T-helper 1 cell treated with Interleukin-12 subunit alpha and Interleukin-12 subunit beta and Interleukin-4 antibody, amounts not matched to agents 30 ng/mL and 1 ng/mL, for 36 hours (primary cell): ENCODE data around the gene KRT83. TPM values are rescaled to one million over a fixed set of nuclear protein-coding genes. Genes with fewer than 3 reads are reported as not detected.
"Not testable (repeated sequence)": the region's sequence is repeated elsewhere in the genome, so short reads cannot be mapped to it uniquely, and the experiment has no call there.

Experiments
- intact Hi-C: fragments of 100-400 bp; cut with micrococcal nuclease; formaldehyde crosslinking; loops from one replicate; pipeline ENCODE4 v1.15.1; 2024
- total RNA-seq: library from RNA; stranded (reverse); gene quantifications from 2 replicates; pipeline ENCODE4 v1.2.3, GENCODE V29; 2022

KRT83 gene
- total RNA-seq, 1 donor from 2014 or later, result not detected

DNA sequence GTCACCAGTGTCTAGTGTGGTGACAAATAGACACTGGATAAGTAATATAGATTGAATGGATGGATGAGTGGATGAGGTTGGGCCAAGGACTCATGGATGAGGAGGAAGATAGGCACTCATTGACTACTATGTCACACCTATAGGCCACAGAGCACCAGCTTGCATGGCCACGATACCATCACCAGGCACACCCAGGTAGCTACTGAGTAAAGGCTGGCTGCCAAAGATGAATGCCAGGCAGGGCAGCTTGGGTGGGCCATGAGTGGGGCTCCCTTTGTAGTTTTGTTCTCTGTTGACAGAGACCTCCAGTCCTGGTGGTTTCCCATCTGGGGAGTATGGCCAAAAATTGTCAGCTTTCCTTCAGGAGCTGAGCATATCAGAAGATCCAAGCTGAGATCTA, 11.2 kb upstream of the KRT83 start:
- intact Hi-C loops, result no loop called here

DNA sequence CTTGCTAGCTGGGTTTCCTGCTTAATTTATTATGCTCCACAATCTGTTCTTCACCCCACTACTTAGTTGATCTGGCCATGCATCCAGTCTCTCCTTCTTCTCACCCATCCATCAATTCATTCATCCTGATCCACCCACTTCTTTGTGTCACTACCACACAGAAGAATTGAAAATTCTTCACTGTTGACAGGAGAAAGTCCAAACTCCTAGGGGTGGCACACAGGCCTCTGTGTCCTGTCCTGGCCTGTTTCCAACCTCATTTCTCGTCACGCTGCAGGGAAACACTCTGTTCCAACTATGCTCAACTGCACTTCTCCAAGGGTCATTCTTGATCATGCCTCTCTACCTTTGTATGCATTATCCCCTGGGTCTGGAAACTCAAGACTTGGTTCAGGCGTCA, 10.6 kb upstream of the KRT83 start:
- intact Hi-C loops, result no loop called here

DNA sequence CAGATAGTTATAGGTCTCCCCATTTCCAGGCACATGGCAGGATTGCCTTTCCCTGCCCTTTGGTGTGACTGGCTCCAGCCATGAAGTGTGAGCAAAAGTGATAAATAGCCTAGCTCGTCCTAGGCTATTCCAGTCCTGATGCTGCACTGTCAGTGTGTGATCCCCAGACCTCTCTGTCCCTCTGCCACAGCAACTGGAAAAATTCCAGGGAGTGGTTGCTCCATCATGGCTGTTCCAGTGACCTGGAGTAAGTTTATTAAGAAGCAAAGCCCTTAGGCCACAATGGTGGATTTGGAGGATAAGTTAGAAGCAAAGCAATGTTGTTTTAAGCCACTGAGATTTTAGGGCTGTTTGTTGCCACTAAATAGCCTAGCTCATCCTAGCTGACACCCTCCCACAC, 9.8 kb upstream of the KRT83 start:
- intact Hi-C loops, result no loop called here

DNA sequence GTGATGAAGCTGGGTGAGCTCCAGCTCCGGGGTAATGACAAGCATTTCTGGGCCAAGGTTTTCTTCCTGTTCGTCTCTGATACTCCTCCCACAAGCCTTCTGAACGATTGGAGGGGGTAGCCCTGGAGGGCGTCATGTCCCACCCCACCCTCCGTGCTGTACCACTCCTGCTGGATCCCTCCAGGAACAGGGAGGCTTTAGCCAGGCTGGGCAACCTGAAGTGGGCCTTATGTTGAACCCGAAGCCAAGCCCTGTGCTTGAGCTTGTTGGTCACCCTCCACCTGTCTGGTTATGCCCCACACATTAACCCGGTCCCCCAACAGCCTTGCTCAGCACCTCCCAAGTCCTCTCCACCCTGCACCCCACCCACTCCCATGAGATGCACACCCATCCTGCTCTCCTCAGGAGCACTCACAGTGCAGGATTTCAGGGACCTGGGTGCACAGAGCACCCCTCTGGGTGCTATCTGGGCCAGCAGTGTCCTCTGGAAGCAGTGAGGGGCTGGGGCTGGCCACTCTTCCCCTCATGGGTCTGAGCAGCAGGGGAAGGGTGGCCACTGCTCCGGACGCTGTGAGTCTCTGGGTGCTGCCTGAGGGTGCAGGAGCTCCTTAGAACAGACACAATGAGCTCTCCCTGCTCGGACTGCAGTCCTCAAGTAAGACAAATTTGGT, 6.8 kb upstream of the KRT83 start:
- intact Hi-C loops, result loop anchor here (1.0 kb wide), 4 partner anchors 49 to 176 kb away; no protein-coding TSS in a partner anchor

DNA sequence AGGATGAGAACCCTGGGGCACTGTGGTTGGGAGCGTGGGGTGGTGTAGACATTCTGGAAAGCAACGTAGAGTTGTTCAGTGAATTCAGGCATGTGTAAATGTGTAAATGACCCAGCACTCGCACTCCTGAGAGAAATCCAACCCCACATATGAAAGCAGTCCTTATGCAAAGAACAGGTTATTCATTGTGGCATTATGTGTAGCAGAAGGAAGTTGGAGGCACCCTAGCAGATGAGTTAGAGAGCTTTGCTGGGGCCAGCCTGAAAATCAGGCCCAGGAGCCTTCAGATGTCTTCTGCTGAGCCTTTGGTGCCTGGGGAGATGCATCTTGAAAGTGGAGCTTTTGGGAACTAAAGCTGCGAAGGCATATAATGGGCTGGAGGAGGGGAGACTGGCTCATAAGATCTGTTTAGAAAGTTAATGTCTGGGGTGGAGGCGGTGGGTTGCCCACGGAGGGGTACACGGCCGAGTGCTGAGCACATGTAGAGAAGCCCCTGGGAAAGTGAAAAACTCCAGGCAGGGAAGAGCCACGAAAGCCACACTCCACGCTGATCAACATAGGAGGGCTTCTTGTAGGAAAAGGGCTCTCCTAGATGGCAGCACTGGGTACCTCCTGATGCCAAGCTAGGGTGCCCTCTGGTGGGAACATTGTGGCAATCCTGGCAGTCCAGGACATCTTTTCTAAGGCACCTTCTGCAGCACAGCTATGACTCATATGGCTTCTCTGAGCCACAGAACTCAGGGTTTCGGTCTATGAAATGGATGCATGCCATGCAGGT, 6.0 kb upstream of the KRT83 start:
- intact Hi-C loops, result loop anchor here (1.0 kb wide), 4 partner anchors 48 to 175 kb away; no protein-coding TSS in a partner anchor

DNA sequence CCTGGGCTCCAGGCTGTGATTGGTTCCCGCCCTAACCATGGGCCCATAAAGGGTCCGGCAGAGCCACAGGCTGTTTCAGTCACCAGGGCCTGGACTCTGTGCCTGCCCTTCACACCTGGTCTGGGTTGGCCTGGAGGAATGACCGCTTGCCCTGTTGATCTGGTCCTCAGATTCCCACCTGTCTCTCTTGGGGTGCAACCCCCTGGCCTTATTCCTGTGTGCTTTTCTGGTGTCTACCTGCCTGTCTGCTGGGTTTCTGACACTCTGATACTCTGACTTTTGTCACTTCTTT, 2.9 kb upstream of the KRT83 start:
- intact Hi-C loops, result no loop called here

DNA sequence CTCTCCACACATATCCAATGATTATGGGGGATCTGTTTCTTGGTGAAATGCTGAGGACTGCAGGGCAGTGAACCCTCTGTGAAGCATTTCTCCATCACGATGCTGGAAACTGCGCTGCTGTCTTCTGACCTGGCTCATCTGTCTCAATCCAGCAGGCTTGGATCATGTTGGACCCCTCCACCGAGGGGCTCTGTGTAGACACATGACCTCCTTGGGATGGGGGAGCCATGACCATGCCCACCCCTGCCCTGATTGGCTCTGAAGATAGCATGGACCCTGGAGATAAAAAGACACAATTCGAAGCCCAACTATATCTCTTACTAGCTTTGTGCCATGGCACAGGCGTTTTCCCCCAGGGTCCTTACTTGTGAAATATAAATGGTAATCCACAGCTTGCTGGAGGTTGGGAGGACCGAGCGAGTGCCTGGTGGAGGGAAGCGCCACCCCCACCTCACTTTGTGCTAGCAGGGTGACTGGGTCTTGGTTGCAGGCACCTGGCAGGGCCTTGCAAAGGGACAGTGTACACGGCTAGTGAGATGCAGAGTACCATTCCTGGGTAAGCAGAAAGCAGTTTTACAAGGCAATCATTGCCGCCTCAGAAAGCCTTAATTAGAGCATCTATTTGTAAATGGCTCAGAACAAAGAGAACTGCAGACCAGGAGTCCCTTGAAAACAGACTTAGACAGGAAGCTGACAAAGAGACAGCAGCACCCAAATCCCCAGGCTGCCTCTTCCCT, 2.4 kb upstream of the KRT83 start:
- intact Hi-C loops, result no loop called here

DNA sequence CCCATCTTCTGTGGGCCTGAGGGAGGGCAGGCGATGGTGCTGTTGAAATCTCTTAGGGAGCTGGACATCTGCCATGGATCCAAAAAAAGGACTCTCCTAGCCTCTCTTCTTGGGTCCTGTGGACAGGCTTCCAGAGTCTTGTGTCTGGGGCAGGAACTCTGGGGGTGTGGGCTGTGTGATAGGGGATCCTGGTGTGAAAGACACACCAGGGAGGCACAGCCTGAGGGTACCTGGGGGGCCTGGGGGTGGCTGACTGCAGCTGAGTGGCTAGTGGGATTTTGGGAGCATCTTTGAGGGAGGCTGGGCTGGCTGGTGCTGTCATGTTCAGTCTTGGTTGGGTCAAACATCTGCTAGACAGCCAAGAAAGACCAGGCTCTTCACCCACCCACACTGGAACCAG, 1.8 kb upstream of the KRT83 start:
- intact Hi-C loops, result no loop called here

DNA sequence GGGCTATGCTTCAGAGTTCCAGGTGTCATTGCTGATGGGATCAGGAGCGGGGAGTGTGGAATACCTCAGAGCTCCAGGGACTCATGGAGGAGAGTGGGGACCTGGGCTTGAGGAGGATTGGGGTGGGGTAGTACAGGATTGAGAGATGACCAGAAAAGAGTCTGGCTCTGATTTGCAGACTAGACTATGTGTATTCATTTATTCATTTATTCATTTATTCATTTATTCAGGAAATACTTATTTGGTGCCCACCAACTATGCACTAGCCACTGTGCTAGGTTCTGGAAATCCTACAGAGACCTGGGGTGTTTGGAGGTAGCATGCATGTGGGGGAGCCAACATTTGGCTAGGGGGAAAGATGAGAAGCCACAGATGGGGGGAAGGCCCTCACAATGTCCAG, 871 bp upstream of the KRT83 start:
- intact Hi-C loops, result no loop called here

DNA sequence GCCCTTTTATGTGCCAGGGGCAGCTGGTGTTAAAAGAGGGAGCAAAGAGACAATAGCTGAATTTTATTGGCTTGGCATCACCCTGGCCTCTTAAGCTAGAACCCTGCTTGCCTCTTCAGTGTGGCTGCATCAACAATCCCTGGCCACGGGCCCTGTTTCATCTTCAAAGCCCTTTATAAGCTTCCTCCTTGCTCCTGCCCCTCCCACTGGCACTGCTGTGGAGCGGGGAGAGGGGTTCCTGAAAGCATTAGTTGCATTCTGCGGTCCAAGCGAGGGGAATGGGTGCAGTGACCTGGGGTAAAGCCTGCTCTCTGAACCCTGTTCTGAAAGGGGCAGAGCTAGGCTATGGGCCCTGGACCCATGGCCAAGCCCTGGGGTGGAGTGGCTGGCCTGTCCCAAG, 220 bp upstream of the KRT83 start:
- intact Hi-C loops, result no loop called here

DNA sequence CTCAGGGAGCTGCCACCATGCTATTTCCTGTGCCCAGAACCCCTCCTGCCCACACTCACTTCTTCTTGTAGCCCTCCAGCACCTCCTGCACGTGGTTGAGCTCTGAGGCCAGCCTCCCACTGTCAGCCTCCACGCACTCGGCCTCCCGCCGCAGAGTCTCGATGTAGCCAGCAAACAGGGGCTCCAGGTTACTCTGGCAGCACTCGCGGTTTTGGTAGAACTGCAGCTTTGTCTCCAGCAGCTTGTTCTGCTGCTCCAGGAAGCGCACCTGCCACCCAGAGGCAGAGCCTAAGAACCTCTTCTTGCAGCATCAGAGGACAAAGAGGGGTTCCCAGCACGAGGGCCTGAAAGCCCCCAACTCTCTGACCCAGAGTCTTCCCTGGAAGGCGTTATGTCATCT, 2.1 kb downstream of the KRT83 start:
- intact Hi-C loops, result no loop called here

DNA sequence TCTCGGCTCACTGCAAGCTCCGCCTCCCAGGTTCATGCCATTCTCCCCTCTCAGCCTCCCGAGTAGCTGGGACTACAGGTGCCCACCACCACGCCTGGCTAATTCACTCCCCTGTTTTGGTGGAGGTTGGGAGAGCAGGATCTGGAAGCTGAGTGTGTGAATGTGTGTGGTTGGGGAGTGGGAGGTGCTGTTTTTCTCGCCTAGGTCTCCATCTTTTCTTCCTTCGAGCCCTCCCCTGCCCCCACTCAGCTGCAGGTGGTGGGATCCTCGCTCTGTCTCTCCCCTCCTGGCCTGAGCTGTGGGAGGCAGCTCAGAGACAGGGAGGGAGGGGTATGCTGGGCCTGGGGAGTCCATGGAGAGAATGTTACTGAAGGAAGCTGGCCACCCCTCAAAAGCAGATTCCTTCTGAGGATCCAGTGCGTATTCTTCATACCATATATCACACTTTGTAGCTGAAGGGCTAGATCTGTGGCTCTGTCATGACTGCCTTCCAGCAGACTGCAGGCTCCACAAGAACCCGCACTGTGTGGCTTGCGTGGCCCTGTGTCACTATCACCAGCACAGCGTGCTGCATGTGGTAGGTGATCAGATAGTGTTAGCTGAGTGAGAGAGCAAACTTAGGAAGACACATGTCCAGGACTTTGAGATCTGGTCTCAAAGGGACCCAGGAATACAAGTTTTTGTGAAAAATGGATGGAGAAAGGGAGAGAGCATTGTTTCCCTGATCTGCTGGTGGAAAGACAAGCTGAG, 2.8 kb downstream of the KRT83 start:
- intact Hi-C loops, result no loop called here

DNA sequence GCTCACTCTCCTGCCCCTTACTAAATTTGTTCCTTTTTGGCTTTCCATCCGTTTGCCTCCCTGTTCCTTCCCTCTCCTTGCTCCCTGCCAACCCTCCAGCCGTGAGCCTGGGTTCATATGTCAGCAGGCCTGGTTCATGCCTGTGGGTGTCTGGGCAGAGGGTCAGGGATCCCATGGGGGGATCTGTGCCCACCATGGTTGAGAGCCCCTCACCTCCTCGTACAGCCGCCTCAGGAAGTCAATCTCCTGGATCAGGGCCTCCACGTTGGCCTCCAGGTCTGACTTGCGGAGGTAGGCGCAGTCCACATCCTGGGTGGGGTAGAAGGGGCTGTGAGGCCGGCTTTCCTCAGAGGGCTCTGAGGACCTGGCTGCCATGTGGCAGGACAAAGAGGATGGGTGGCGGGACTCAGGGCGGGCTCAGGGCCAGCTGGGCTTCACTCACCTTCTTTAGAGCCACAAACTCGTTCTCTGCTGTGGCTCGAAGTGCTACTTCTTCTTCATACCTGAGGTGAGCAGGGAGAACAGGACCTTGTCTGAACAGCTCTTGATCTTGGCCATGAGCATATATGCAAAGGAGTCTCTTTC, 3.6 kb downstream of the KRT83 start:
- intact Hi-C loops, result no loop called here

DNA sequence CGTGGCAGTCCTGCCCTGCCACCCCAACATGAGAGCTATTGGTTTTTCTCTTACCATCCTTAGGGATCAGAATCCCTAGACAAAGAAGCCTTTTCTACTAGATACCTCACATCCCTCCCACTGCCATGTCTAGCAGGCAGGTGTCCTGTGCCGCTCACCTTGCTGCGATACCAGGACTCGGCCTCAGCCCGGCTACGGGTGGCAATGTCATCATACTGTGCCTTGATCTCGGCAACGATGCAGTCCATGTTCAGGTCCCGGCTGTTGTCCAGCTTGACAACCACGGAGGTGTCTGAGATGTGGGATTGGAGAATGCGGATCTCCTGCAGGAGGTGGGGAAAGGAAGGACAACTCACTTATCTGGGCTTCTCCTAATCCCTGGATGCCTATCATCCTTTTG, 4.5 kb downstream of the KRT83 start:
- intact Hi-C loops, result no loop called here

DNA sequence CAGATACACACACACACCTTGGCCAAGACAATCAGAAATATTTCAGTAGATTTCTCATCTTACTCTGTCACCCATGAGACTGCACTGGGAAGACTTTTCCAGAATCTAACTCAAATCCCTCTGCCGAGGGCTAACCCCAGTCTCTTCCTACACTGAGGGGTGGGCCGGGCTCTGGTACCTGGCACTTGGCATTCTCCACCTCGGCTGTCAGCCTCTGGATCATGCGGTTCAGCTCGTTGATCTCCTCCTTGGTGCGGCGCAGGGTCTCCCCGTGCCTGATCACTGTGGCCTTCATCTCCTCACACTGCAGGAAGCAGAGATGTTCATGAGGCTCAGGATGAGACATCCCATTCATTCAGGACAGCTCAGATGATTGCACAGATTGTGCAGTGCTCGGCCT, 4.9 kb downstream of the KRT83 start:
- intact Hi-C loops, result no loop called here

DNA sequence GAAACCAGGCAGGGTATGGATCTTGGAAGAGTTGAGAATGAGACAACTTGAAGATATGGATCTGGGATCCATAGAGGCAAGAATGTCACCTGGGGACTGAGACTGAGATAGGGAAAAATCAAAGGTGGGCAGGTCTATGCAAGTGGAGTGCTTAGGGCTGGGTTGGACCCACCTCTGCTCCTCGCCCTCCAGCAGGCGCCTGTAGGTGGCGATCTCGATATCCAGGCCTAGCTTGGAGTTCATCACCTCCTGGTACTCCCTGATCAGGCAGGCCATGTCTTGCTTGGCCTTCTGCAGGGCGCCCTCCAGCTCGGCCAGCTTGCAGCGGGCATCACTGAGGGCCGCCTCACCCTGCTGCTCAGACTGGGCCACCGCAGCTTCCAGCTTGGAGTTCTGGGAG, 5.5 kb downstream of the KRT83 start:
- intact Hi-C loops, result not testable (repeated sequence)

DNA sequence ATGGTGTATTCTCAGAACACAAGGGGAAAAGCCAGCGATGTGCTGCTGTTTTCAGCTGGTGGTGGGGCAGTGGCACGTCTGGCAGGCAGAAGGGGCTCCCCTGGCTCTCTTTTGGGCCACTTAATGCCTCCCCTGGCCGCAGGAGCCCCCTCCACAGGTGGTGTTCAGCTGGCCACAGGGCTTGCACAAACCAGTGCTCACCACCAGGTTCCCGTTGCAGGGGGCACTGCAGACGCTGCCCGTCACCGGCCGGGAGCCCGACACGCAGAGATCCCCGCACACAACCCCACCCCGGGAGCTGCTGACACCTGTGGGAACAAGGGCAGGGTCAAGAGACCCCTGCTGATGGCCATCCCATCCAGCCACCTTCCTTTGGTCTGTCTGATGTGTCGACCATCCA, 6.7 kb downstream of the KRT83 start:
- intact Hi-C loops, result no loop called here

DNA sequence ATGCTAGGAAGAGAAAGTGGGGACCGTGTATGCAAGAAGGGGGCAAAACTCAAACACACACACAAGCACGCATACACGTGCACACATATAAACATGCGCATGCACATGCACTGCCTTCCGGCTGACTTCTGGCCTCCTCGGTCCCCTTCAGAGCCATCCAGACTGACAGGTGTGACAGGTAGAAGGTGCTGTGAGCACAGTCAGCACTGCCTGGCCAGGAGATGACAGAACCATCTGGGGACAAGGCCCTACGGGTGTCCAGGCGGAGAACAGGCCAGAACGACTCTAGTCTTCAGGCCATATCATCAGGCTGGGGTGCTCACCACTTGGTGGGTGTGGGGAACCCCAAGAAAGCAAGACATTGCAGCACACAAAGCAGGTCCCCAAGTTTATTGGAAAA, 7.3 kb downstream of the KRT83 start:
- intact Hi-C loops, result no loop called here

DNA sequence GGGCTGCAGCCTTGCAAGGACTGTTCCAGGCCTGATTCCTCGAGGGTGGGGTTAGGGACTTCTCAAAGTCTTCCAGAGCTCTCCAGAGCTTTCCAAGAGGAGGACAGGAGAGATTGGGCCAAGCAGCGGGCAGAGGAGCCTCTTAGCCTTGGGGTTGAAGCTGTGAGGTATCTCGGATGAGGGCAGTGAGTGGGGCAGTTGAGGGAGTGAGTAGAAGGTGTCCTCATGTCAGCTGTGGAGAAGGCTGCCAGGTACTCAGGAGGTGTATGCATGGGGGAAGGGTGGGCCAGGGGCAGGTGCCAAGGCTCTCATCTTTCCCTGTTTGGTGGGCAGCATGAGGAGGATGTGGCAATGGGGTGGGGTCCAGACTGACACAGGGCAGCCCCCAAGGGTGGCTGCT, 7.7 kb downstream of the KRT83 start:
- intact Hi-C loops, result no loop called here

DNA sequence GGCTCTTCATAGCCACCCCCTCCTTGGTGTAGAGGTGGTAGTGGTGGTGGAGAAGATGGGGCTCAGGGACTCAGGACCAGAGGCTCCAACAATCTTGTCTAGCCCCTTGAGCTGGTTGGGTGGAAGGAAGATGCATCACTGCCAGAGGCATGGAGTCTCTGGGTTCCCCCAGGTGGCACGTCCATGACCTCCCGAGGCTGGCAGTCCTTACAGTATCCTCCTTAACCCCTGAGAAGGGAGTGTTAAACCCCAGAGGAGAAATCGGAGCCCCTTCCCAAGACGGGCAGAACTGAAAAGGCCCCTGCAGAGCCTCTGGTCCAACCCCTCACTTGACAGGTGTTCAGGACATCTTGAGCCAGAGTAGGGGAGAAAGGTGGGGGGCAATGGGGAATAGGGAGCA, 9.1 kb downstream of the KRT83 start:
- intact Hi-C loops, result no loop called here

DNA sequence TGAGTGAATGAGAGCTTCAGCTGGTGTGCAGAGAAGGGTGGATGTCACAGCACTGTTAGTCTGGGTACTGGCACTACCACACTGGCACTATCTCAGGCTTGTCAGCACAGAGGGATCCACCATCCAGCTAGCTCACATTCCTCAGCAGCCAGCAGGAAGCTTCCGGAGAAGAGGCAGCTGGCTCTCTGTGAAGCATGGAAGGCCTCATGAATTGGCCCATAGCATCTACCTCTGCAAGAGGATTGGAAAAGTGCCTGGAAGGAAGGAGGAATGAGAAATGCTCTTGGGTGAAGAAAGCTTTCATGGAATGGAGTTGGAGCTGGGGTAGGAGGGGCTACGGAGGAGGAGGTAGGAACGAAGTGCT, 9.9 kb downstream of the KRT83 start:
- intact Hi-C loops, result no loop called here
